K562 (cell line): Measurements from ENCODE around the gene ASB10. TPM values are rescaled to one million over a fixed set of nuclear protein-coding genes. Genes with fewer than 3 reads are reported as not detected.

ENCODE experiments used
- ADNP ChIP-seq: fragments of 200-800 bp; sonication (Bioruptor generic); IDR thresholded peaks from 2 replicates; pipeline ENCODE4 v1.6.1; 2016; ENCODE audit warnings: missing genetic modification characterization, missing compliant biosample characterization
- AFF1 ChIP-seq, 2 experiments: fragments of 450-650 bp; IDR thresholded peaks; 2 replicates each; pipeline ENCODE4 v1.6.1; 2018; ENCODE audit warnings: mild to moderate bottlenecking in 2 of 2, low read depth in 1 of 2; ENCODE audit not compliant: partially characterized antibody in 2 of 2
- ARID1B ChIP-seq: fragments of 450-650 bp; IDR thresholded peaks from 2 replicates; pipeline ENCODE4 v1.6.1; 2016; ENCODE audit warnings: antibody characterized with exemption, mild to moderate bottlenecking, inconsistent platforms
- BACH1 ChIP-seq: fragments of 200-800 bp; sonication (Bioruptor generic); IDR thresholded peaks from 2 replicates; pipeline ENCODE4 v1.6.1; 2016; ENCODE audit warnings: missing genetic modification characterization, missing compliant biosample characterization
- BCOR ChIP-seq: fragments of 450-650 bp; IDR thresholded peaks from 2 replicates; pipeline ENCODE4 v1.6.1; 2016
- CAMTA2 ChIP-seq: fragments of 250-450 bp; sonication (Bioruptor Pico); conservative IDR thresholded peaks from 2 replicates; pipeline ENCODE4 v1.5.1; 2022
- DPF2 ChIP-seq: fragments of 450-650 bp; IDR thresholded peaks from 2 replicates; pipeline ENCODE4 v1.6.1; 2016
- FOXA3 ChIP-seq, 2 experiments: fragments of 450-650 bp in 1 of 2; sonication (generic) in 1 of 2; formaldehyde crosslinking; IDR thresholded peaks in 1 of 2; conservative IDR thresholded peaks in 1 of 2; 2 replicates each; pipeline versions ENCODE4 v1.4.0 to v1.8.0; 2020 to 2022; ENCODE audit warnings: mild to moderate bottlenecking in 2 of 2, missing genetic modification reagents in 1 of 2
- HIVEP1 ChIP-seq: fragments of 250-450 bp; sonication (Bioruptor Pico); IDR thresholded peaks from 2 replicates; pipeline ENCODE4 v1.4.0; 2020; ENCODE audit warnings: mild to moderate bottlenecking
- MYC ChIP-seq, 2 experiments: fragments of 250-450 bp in 1 of 2; sonication (Bioruptor Pico) in 1 of 2; IDR thresholded peaks; 2 replicates each; pipeline versions ENCODE4 v1.5.1 to v1.6.1; 2012 to 2021; ENCODE audit warnings: low read depth in 2 of 2, borderline replicate concordance in 1 of 2, improper control_type of control experiment in 1 of 2, low read length in 1 of 2, mild to moderate bottlenecking in 1 of 2, moderate library complexity in 1 of 2
- RBM39 ChIP-seq: fragments of 200-400 bp; formaldehyde crosslinking; optimal IDR thresholded peaks from 2 replicates; pipeline ENCODE3; 2018; ENCODE audit warnings: low read depth, low read length
- SETDB1 ChIP-seq: IDR thresholded peaks from one replicate; pipeline ENCODE4 v1.6.1; 2012; ENCODE audit warnings: low read length, control low read depth, inconsistent platforms
- SRF ChIP-seq, 2 experiments: fragments of 250-450, 450-650 bp in 1 of 2; sonication (Bioruptor Pico) in 1 of 2; sonication (generic) in 1 of 2; formaldehyde crosslinking; IDR thresholded peaks; 2 replicates each; pipeline versions ENCODE4 v1.5.0 to v1.5.1; 2020 to 2022; ENCODE audit warnings: mild to moderate bottlenecking in 1 of 2, missing genetic modification reagents in 1 of 2
- TFAP4 ChIP-seq: sonication (generic); formaldehyde crosslinking; IDR thresholded peaks from 2 replicates; pipeline ENCODE4 v1.8.0; 2022; ENCODE audit warnings: missing genetic modification reagents, mild to moderate bottlenecking, moderate library complexity, borderline replicate concordance
- THAP12 ChIP-seq: fragments of 250-450 bp; sonication (Bioruptor Pico); IDR thresholded peaks from 2 replicates; pipeline ENCODE4 v1.9.0; 2021; ENCODE audit warnings: mild to moderate bottlenecking, inconsistent platforms
- ZBTB17 ChIP-seq: fragments of 450-650 bp; formaldehyde crosslinking; IDR thresholded peaks from 2 replicates; pipeline ENCODE4 v1.4.0; 2020; ENCODE audit warnings: mild to moderate bottlenecking
- ZNF696 ChIP-seq: fragments of 250-450 bp; sonication (Bioruptor Pico); conservative IDR thresholded peaks from 2 replicates; pipeline ENCODE4 v1.4.0; 2020; ENCODE audit warnings: mild to moderate bottlenecking, moderate library complexity
- polyA plus RNA-seq, 8 experiments: library from polyadenylated mRNA; depleted of rRNA in 4 of 8; stranded (reverse) in 5 of 8; unstranded in 3 of 8; fragments of >200 nt; fragmentation: Nextera tagmentation in 2 of 8; fragmentation: Illumina TruSeq in 1 of 8; extraction: Ambion mirVana in 2 of 8; extraction: Trizol in 1 of 8; gene quantifications; 2 replicates each; pipeline versions ENCODE4 v1.2.1 to v1.2.3, GENCODE V29; 2011 to 2014; ENCODE audit warnings: inconsistent platforms in 1 of 8, missing spikeins in 1 of 8
- total RNA-seq, 7 experiments: library from RNA; depleted of rRNA in 6 of 7; stranded (reverse); fragments of >200 nt in 6 of 7; fragmentation: Illumina TruSeq in 2 of 7; extraction: Trizol in 2 of 7; gene quantifications; 2 replicates each; pipeline versions ENCODE4 v1.2.1 to v1.2.3, GENCODE V29; 2011 to 2021; ENCODE audit warnings: low replicate concordance in 1 of 7
- TF ChIP-seq, protein P1 (sequence below): fragments of 450-650 bp; IDR thresholded peaks from 2 replicates; pipeline ENCODE4 v1.6.1; 2016; ENCODE audit warnings: antibody characterized with exemption

ASB10 gene
- total and polyA plus RNA-seq, 9 of the 15 experiments (the other 6 are each of a cell fraction or from before 2014, with no cell fraction given): not detected

GRCh38 chr7:151232917-151233701 is 46.1 kb upstream of the ASB10 start (continued):
- no peak for TF ChIP-seq AFF1 (IDR thresholded peaks at IDR 0.05; ENCODE audit: low read depth in 1 of 2, partially characterized antibody in 2 of 2)
- TF ChIP-seq RBM39: no peak
- TF ChIP-seq SETDB1: peak; percentile 48
- peak; percentile 71 for TF ChIP-seq ZBTB17 (CRISPR knock-in tag)
- 0 out of 4 replicates have a peak, but pooled peaks of 1 of the 2 experiments have one; percentile 22 for TF ChIP-seq SRF (CRISPR knock-in tag; IDR thresholded peaks at IDR 0.05)
- TF ChIP-seq TFAP4 (CRISPR knock-in tag): peak; percentile 76; the same call in 1 of the 2 replicates
- peak; percentile 71 for TF ChIP-seq ARID1B
- no peak for TF ChIP-seq ZNF696
- peak; percentile 57; the same call in 1 of the 2 replicates for TF ChIP-seq DPF2
- peak; percentile 12 for TF ChIP-seq MYC (IDR thresholded peaks at IDR 0.05; ENCODE audit: low read depth, low read length)
- TF ChIP-seq MYC (CRISPR knock-in tag; IDR thresholded peaks at IDR 0.05; ENCODE audit: borderline replicate concordance, low read depth): no peak
- no peak for TF ChIP-seq ADNP (tag)
- TF ChIP-seq CAMTA2 (CRISPR knock-in tag): no peak
- peak; percentile 41; the same call in 1 of the 2 replicates for TF ChIP-seq BCOR
- TF ChIP-seq BACH1 (tag): peak; percentile 77; the same call in 1 of the 2 replicates
- peak; percentile 31; the same call in 1 of the 2 replicates for TF ChIP-seq THAP12 (CRISPR knock-in tag)
- TF ChIP-seq, protein P1, sequence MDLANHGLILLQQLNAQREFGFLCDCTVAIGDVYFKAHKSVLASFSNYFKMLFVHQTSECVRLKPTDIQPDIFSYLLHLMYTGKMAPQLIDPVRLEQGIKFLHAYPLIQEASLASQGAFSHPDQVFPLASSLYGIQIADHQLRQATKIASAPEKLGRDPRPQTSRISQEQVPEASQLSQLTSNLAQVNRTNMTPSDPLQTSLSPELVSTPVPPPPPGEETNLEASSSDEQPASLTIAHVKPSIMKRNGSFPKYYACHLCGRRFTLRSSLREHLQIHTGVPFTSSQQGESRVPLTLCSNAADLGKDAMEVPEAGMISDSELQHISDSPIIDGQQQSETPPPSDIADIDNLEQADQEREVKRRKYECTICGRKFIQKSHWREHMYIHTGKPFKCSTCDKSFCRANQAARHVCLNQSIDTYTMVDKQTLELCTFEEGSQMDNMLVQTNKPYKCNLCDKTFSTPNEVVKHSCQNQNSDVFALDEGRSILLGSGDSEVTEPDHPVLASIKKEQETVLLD: 0 out of 2 replicates have a peak, but pooled peaks have one; percentile 30
- TF ChIP-seq HIVEP1 (CRISPR knock-in tag): 0 out of 2 replicates have a peak, but pooled peaks have one; percentile 16
- TF ChIP-seq FOXA3 (CRISPR knock-in tag; conservative IDR thresholded peaks at IDR 0.05 in 1 of 2, IDR thresholded peaks at IDR 0.05 in 1 of 2): peak in 1 of 2 experiments; percentile 84; a peak in 2 of 4 replicates
